ENCODE results near the gene CYP21A2. TPM values are rescaled to one million over a fixed set of nuclear protein-coding genes. Genes with fewer than 3 reads are reported as not detected.

Gene CYP21A2
- total and polyA plus RNA-seq, 2 donors (not counting 1 experiment from before 2014, with no cell fraction given), result not detected

DNA sequence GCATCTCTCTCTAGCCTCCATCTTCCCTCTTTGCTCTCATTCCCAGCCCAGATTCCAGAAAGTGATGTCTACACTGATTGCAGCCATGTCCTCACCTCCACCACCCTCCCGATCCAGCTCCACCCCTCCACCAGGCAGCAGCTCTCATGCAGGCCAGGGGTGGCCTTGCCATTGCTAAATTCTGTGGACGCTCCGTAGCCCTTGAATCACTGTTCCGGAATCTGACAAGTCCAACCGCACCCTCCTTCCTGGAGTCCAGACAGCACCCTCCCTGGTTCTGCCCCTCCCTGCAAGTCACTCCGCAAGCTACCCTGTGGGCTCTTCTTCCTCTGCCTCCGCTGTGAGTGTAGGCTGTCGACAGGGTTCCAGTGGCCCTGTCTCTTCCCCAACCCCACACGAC is 44.7 kb downstream of the CYP21A2 start:
- peak overlapping the region; percentile 69 for H3K4me2 ChIP-seq (ENCODE audit: extremely low read depth, insufficient read depth, low read length)
- peaks cover 39% of the 10 kb centered on the region for H3K4me1 ChIP-seq (ENCODE audit: control insufficient read depth, extremely low read depth, insufficient read depth, low read length)
- H3K9me3 ChIP-seq (ENCODE audit: control insufficient read depth, insufficient read depth, low read depth, low read length), result no peaks in the 10 kb centered on the region
- H3K4me3 ChIP-seq (replicated peaks in 1 of 4; ENCODE audit: control extremely low read depth in 1 of 4, insufficient read depth in 1 of 4, low read depth in 3 of 4, low read length in 4 of 4), result no peak overlapping the region
- no peak overlapping the region for H2AFZ ChIP-seq (ENCODE audit: low read length)
- H3K36me3 ChIP-seq (ENCODE audit: control insufficient read depth, insufficient read depth, low read length), result no peaks in the 10 kb centered on the region
- no peaks in the 10 kb centered on the region for H3K79me2 ChIP-seq (ENCODE audit: control insufficient read depth, insufficient read depth, low read length)
- H3K27ac ChIP-seq (ENCODE audit: insufficient read depth, low read length), result peak overlapping the region; percentile 89
- H3K27me3 ChIP-seq (ENCODE audit: control insufficient read depth, insufficient read depth, low read length), result no peaks in the 10 kb centered on the region
- peak; percentile 76 to 84 for DNase-seq (ENCODE audit: low read depth in 2 of 2)
- no peak overlapping the region for H3K9ac ChIP-seq (ENCODE audit: insufficient read depth, low read length)
- H4K20me1 ChIP-seq (ENCODE audit: control insufficient read depth, extremely low read depth, insufficient read depth, low read length), result no peaks in the 10 kb centered on the region
- TF ChIP-seq, protein P1, sequence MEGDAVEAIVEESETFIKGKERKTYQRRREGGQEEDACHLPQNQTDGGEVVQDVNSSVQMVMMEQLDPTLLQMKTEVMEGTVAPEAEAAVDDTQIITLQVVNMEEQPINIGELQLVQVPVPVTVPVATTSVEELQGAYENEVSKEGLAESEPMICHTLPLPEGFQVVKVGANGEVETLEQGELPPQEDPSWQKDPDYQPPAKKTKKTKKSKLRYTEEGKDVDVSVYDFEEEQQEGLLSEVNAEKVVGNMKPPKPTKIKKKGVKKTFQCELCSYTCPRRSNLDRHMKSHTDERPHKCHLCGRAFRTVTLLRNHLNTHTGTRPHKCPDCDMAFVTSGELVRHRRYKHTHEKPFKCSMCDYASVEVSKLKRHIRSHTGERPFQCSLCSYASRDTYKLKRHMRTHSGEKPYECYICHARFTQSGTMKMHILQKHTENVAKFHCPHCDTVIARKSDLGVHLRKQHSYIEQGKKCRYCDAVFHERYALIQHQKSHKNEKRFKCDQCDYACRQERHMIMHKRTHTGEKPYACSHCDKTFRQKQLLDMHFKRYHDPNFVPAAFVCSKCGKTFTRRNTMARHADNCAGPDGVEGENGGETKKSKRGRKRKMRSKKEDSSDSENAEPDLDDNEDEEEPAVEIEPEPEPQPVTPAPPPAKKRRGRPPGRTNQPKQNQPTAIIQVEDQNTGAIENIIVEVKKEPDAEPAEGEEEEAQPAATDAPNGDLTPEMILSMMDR (conservative IDR thresholded peaks at IDR 0.05 in 1 of 2, IDR thresholded peaks at IDR 0.05 in 1 of 2; ENCODE audit: low read depth in 1 of 2, low read length in 2 of 2), result no peak
- no peak for TF ChIP-seq EZH2 (IDR thresholded peaks at IDR 0.05; ENCODE audit: low read length, missing control alignments)

DNA sequence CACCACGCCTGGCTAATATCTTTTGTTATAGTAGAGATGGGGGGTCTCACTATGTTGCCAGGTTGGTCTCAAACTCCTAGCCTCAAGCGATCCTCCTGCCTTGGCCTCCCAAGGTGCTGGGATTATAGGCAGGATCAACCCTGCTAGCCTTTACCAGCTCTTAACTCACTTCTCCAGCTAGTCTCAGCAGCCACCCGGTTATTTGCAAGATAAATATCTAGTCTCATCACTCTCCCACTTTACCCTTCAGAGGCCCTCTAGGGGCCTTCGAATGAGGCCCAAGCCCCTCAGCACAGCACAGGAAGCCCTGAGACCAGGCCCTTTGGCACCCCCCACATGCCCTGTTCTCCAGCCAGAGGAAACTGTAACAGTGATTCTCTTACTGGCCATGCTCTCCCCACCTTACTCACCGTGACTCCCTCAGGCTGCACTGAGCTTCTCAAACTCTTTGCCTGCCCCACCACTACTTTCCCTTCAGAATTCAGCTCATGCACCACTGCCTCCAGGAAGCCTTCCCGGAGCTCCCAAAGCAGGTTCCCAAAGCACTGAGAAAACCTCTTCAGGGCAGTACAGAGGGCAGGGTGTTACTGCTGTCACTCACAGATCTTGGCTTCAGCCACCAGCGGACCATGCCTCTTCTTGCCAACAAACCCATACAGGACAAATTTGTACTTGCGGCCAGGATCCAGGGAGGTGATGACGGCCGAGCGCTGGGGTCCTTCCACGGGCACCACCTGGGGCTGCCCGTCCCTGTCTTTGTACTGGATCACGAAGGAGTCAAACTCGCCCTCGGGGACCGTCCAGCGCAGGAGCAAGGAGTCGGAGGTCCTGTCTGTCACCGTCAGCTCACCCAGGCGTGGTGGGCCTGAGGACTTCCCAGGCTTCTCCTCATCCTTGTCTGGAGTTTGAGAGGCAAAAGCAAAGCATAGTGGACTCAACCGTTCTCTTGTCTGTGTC is 45.9 kb downstream of the CYP21A2 start:
- H4K20me1 ChIP-seq (ENCODE audit: control insufficient read depth, extremely low read depth, insufficient read depth, low read length), result no peaks in the 10 kb centered on the region
- H3K9ac ChIP-seq (ENCODE audit: insufficient read depth, low read length), result no peak overlapping the region
- peak overlapping the region; percentile 76 for H3K27ac ChIP-seq (ENCODE audit: insufficient read depth, low read length)
- no peaks in the 10 kb centered on the region for H3K9me3 ChIP-seq (ENCODE audit: control insufficient read depth, insufficient read depth, low read depth, low read length)
- TF ChIP-seq, protein P1 (conservative IDR thresholded peaks at IDR 0.05 in 1 of 2, IDR thresholded peaks at IDR 0.05 in 1 of 2; ENCODE audit: low read depth in 1 of 2, low read length in 2 of 2), result no peak
- no peak for TF ChIP-seq EZH2 (IDR thresholded peaks at IDR 0.05; ENCODE audit: low read length, missing control alignments)
- H2AFZ ChIP-seq (ENCODE audit: low read length), result no peak overlapping the region
- peaks cover 7% of the 10 kb centered on the region for H3K27me3 ChIP-seq (ENCODE audit: control insufficient read depth, insufficient read depth, low read length)
- H3K4me2 ChIP-seq (ENCODE audit: extremely low read depth, insufficient read depth, low read length), result no peak overlapping the region
- peaks cover 41% of the 10 kb centered on the region for H3K4me1 ChIP-seq (ENCODE audit: control insufficient read depth, extremely low read depth, insufficient read depth, low read length)
- no peaks in the 10 kb centered on the region for H3K79me2 ChIP-seq (ENCODE audit: control insufficient read depth, insufficient read depth, low read length)
- DNase-seq (ENCODE audit: low read depth in 2 of 2), result no peak
- H3K36me3 ChIP-seq (ENCODE audit: control insufficient read depth, insufficient read depth, low read length), result no peaks in the 10 kb centered on the region
- no peak overlapping the region for H3K4me3 ChIP-seq (replicated peaks in 1 of 4; ENCODE audit: control extremely low read depth in 1 of 4, insufficient read depth in 1 of 4, low read depth in 3 of 4, low read length in 4 of 4)

DNA sequence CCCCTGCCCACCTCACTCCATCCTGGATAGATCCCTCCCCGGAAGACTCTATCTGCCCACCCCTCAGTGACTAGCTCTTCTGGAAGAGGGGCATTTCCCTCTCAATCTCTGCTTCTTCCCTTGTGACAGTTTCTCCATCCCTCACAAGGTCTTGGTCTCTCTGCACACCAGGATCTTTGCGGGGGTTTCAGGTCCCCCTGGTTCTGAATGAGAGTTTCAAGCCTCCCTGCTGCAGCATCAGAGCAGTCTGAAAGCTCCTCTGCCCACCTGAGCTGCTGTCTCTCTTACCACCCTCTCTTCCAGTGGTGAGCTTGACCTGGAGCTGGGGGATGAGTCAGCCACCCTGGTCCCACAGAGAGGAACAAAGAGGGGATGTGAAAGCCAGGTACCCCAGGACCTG is 46.6 kb downstream of the CYP21A2 start:
- Histone ChIP-seq H3K27me3 (ENCODE audit: control insufficient read depth, insufficient read depth, low read length) (peaks cover 11% of the 10 kb centered on the region), H2AFZ (ENCODE audit: low read length) (no peak overlapping the region), H3K9me3 (ENCODE audit: control insufficient read depth, insufficient read depth, low read depth, low read length) (no peaks in the 10 kb centered on the region), H3K4me1 (ENCODE audit: control insufficient read depth, extremely low read depth, insufficient read depth, low read length) (peaks cover 40% of the 10 kb centered on the region), H3K27ac (ENCODE audit: insufficient read depth, low read length) (no peak overlapping the region), H3K4me2 (ENCODE audit: extremely low read depth, insufficient read depth, low read length) (no peak overlapping the region), H3K4me3 (replicated peaks in 1 of 4; ENCODE audit: control extremely low read depth in 1 of 4, insufficient read depth in 1 of 4, low read depth in 3 of 4, low read length in 4 of 4) (no peak overlapping the region), H3K9ac (ENCODE audit: insufficient read depth, low read length) (no peak overlapping the region), H3K36me3 (ENCODE audit: control insufficient read depth, insufficient read depth, low read length) (no peaks in the 10 kb centered on the region), H4K20me1 (ENCODE audit: control insufficient read depth, extremely low read depth, insufficient read depth, low read length) (no peaks in the 10 kb centered on the region), H3K79me2 (ENCODE audit: control insufficient read depth, insufficient read depth, low read length) (no peaks in the 10 kb centered on the region)
- no peak for DNase-seq (ENCODE audit: low read depth in 2 of 2)
- TF ChIP-seq EZH2 (IDR thresholded peaks at IDR 0.05; ENCODE audit: low read length, missing control alignments), result no peak
- TF ChIP-seq, protein P1 (conservative IDR thresholded peaks at IDR 0.05 in 1 of 2, IDR thresholded peaks at IDR 0.05 in 1 of 2; ENCODE audit: low read depth in 1 of 2, low read length in 2 of 2), result no peak
